Measurements from ENCODE around the gene TBP.
"Not testable (repeated sequence)": the region's sequence is repeated elsewhere in the genome, so short reads cannot be mapped to it uniquely, and the experiment has no call there.

The TBP gene

GRCh38 chr6:170605574-170606259 is 51.5 kb downstream of the TBP start:
- DNase-seq (ENCODE audit: low read depth in 2 of 2): no peak

- not testable (repeated sequence) for DNase-seq (ENCODE audit: low read depth in 2 of 2)
Measured at GRCh38 chr6:170609225-170609624, 55.1 kb downstream of the TBP start.

GRCh38 chr6:170612256-170612804 is 58.2 kb downstream of the TBP start:
- not testable (repeated sequence) for DNase-seq (ENCODE audit: low read depth in 2 of 2)

- not testable (repeated sequence) for DNase-seq (ENCODE audit: low read depth in 2 of 2)
Measured at GRCh38 chr6:170616020-170616554, 61.9 kb downstream of the TBP start.
